Testis (tissue), 3 donors: Measurements from ENCODE around the gene TMEM151A. TPM values are rescaled to one million over a fixed set of nuclear protein-coding genes. Genes with fewer than 3 reads are reported as not detected.

Experiments used
- DNase-seq: peaks from one replicate; pipeline ENCODE4 v3.0.0-alpha.2; 2019
- H3K27ac ChIP-seq, 2 donors: fragments of 200-600 bp; sonication (generic); one replicate each; pipeline ENCODE4 v1.5.1; 2019
- H3K27me3 ChIP-seq: fragments of 200-600 bp; sonication (generic); one replicate; pipeline ENCODE4 v1.5.1; 2019
- H3K36me3 ChIP-seq: fragments of 200-600 bp; sonication (generic); one replicate; pipeline ENCODE4 v1.5.1; 2017; ENCODE audit warnings: low read depth; ENCODE audit errors: missing control alignments
- H3K4me1 ChIP-seq: fragments of 200-600 bp; sonication (generic); one replicate; pipeline ENCODE4 v1.5.1; 2019
- H3K4me3 ChIP-seq, 2 donors: fragments of 200-600 bp; sonication (generic); one replicate each; pipeline ENCODE4 v1.5.1; 2017 to 2019
- H3K9me3 ChIP-seq: fragments of 200-600 bp; sonication (generic); one replicate; pipeline ENCODE4 v1.5.1; 2017
- POLR2A ChIP-seq: fragments of 450-650 bp; IDR thresholded peaks from one replicate; pipeline ENCODE4 v1.6.1; 2017; ENCODE audit warnings: antibody characterized with exemption, mild to moderate bottlenecking, moderate library complexity
- WGBS, 2 donors: methylation state at CpG; one replicate each; pipeline ENCODE4 v1.1.5; 2018; 5-methylcytosine and 5-hydroxymethylcytosine counted together
- intact Hi-C: fragments of 100-400 bp; cut with DNase I; formaldehyde crosslinking; loops from one replicate; pipeline ENCODE4 v1.15.1; 2023; ENCODE audit warnings: low total_unique reads
- polyA plus RNA-seq: library from polyadenylated mRNA; stranded (reverse); fragments of 350-450 nt; fragmentation: Illumina TruSeq; extraction: RNeasy Lipid Tissue Mini Kit (QIAGEN cat#74804); gene quantifications from one replicate; pipeline ENCODE4 v1.2.3, GENCODE V29; 2014; ENCODE audit warnings: low read depth, low replicate concordance; ENCODE audit not compliant: insufficient read depth
- total RNA-seq, 2 donors: library from RNA; depleted of rRNA; stranded (reverse); fragments of >200 nt; gene quantifications; one replicate each; pipeline ENCODE4 v1.2.3, GENCODE V29; 2016
- TF ChIP-seq, protein P1 (sequence below), 3 experiments: fragments of 450-650 bp in 2 of 3; fragments of 200-600 bp in 1 of 3; sonication (generic) in 1 of 3; IDR thresholded peaks; one replicate each; pipeline ENCODE4 v1.5.1; 2016 to 2019; ENCODE audit warnings: antibody characterized with exemption in 3 of 3, mild to moderate bottlenecking in 2 of 3, moderate library complexity in 1 of 3

Gene TMEM151A
- total and polyA plus RNA-seq, 3 donors from 2014 or later, result 0.90 to 1.7 (median 1.4) TPM

DNA sequence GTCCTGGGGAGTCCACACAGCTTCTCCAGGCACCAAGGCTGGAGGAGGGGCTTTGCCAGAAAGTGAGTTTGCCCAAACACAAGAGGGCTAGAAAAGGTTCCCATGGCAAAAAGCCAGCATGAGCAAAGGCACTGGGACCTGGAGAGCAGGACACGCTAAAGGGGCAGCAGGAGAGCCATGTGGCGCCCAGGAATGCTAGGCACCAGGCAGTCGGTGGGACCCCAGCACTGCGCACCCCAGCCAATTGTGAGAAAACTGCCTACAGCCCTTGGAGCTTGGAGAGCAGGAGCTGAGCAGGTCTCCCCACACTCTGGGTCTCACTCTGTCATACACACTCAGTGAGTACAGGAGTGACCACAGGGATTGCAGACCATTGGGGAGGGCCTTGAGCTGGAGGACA, 28.5 kb upstream of the TMEM151A start:
- H3K9me3 ChIP-seq, result no peaks in the 10 kb centered on the region
- H3K27me3 ChIP-seq, result no peaks in the 10 kb centered on the region
- H3K4me3 ChIP-seq, result no peak overlapping the region
- H3K27ac ChIP-seq, result no peak overlapping the region
- H3K36me3 ChIP-seq, result no peaks in the 10 kb centered on the region
- DNase-seq, result no peak
- intact Hi-C loops, result no loop called here
- TF ChIP-seq, protein P1, sequence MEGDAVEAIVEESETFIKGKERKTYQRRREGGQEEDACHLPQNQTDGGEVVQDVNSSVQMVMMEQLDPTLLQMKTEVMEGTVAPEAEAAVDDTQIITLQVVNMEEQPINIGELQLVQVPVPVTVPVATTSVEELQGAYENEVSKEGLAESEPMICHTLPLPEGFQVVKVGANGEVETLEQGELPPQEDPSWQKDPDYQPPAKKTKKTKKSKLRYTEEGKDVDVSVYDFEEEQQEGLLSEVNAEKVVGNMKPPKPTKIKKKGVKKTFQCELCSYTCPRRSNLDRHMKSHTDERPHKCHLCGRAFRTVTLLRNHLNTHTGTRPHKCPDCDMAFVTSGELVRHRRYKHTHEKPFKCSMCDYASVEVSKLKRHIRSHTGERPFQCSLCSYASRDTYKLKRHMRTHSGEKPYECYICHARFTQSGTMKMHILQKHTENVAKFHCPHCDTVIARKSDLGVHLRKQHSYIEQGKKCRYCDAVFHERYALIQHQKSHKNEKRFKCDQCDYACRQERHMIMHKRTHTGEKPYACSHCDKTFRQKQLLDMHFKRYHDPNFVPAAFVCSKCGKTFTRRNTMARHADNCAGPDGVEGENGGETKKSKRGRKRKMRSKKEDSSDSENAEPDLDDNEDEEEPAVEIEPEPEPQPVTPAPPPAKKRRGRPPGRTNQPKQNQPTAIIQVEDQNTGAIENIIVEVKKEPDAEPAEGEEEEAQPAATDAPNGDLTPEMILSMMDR (IDR thresholded peaks at IDR 0.05), result no peak
- no peak for TF ChIP-seq POLR2A
- 92 to 94% methylated on average over 4 of the region's 4 CpGs for WGBS, 2 donors
- H3K4me1 ChIP-seq, result peaks cover 11% of the 10 kb centered on the region

DNA sequence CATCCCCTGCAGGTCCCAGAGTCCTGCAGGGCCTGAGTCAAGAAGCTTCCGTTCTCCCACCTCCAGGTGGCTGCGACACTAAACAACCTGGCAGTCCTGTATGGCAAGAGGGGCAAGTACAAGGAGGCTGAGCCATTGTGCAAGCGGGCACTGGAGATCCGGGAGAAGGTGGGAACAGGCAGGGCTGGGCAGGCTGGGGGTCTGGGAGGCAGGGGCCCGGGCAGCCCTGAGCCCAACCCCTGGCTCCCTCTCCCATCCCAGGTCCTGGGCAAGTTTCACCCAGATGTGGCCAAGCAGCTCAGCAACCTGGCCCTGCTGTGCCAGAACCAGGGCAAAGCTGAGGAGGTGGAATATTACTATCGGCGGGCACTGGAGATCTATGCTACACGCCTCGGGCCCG, 27.9 kb upstream of the TMEM151A start:
- Histone ChIP-seq H3K27ac (no peak overlapping the region), H3K9me3 (no peaks in the 10 kb centered on the region), H3K27me3 (no peaks in the 10 kb centered on the region), H3K36me3 (no peaks in the 10 kb centered on the region), H3K4me3 (no peak overlapping the region), H3K4me1 (peaks cover 8% of the 10 kb centered on the region)
- intact Hi-C loops, result no loop called here
- no peak for TF ChIP-seq POLR2A
- TF ChIP-seq, protein P1 (IDR thresholded peaks at IDR 0.05), result no peak
- DNase-seq, result no peak
- WGBS, 2 donors, result 95% methylated on average over 9 to 10 of the region's 10 CpGs

DNA sequence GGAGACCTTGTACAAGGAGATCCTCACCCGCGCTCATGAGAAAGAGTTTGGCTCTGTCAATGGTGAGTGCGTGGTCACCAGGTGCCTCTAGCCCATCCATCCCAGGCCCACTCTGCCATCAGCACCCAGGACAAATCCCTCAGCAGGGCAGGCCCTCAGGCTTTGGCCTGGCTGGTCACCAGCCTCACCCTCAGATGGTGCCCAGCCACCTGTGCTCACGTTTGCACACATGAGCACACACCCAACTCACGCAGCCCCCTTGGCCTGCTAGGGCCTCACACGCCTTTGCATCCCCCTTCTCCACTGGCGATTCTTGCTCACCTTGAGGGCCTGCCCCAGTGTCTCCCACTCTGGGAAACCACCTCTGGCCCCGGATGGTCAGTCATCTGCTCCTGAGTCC, 27.3 kb upstream of the TMEM151A start:
- TF ChIP-seq, protein P1 (IDR thresholded peaks at IDR 0.05), result no peak
- no peak for TF ChIP-seq POLR2A
- Histone ChIP-seq H3K27me3 (no peaks in the 10 kb centered on the region), H3K9me3 (no peaks in the 10 kb centered on the region), H3K27ac (no peak overlapping the region), H3K4me1 (peaks cover 7% of the 10 kb centered on the region), H3K4me3 (no peak overlapping the region), H3K36me3 (no peaks in the 10 kb centered on the region)
- intact Hi-C loops, result no loop called here
- DNase-seq, result no peak
- 95 to 96% methylated on average over 8 of the region's 8 CpGs for WGBS, 2 donors

DNA sequence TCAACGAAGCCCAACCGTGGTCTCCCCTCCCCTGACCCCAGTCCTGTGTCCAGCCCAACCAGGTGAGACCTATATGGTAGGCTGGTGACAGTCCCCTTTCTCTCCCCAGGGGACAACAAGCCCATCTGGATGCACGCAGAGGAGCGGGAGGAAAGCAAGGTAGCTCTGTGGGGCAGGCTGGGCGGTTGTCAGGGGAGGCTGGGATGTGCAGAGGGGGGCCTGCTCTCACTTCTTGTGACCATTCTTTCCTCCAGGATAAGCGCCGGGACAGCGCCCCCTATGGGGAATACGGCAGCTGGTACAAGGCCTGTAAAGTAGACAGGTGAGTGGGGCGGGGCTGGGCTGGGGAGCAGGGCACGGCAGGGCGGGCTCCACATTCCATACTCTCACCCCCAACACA, 26.8 kb upstream of the TMEM151A start:
- intact Hi-C loops, result no loop called here
- no peaks in the 10 kb centered on the region for H3K9me3 ChIP-seq
- no peak for TF ChIP-seq POLR2A
- TF ChIP-seq, protein P1 (IDR thresholded peaks at IDR 0.05), result peak in 2 of 3 experiments; percentile 35
- H3K4me3 ChIP-seq, result no peak overlapping the region
- no peaks in the 10 kb centered on the region for H3K36me3 ChIP-seq
- no peak overlapping the region for H3K27ac ChIP-seq
- H3K27me3 ChIP-seq, result no peaks in the 10 kb centered on the region
- H3K4me1 ChIP-seq, result peaks cover 11% of the 10 kb centered on the region
- no peak for DNase-seq
- WGBS, 2 donors, result 82% methylated on average over 12 of the region's 12 CpGs

DNA sequence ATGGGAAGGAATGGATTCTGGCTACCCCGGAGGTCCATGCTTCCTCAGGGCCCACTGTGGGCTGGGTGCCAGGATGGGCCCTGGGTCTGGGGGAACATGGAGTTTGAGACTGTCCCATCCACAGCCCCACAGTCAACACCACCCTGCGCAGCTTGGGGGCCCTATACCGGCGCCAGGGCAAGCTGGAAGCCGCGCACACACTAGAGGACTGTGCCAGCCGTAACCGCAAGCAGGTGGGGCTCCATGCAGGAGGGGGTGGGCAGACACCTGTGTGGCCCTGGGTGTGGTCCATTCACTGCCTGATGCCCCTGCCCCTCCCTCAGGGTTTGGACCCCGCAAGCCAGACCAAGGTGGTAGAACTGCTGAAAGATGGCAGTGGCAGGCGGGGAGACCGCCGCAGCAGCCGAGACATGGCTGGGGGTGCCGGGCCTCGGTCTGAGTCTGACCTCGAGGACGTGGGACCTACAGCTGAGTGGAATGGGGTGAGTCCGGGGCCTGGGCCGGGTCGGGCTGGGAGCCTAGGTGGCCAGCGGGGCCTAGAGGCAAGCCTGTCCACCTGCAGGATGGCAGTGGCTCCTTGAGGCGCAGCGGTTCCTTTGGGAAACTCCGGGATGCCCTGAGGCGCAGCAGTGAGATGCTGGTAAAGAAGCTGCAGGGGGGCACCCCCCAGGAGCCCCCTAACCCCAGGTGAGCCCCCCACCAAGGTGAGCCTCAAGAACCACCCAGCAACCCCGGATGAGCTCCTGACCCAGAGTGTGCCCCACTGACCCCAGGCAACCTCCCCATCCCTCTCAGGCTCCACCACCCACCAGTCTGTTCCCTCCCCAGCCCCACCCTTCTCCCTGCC, 25.9 kb upstream of the TMEM151A start:
- 92 to 100% methylated on average over 3 to 25 of the region's 26 CpGs for WGBS, 2 donors
- H3K9me3 ChIP-seq, result no peaks in the 10 kb centered on the region
- DNase-seq, result no peak
- TF ChIP-seq, protein P1 (IDR thresholded peaks at IDR 0.05), result no peak
- TF ChIP-seq POLR2A, result no peak
- H3K36me3 ChIP-seq, result no peaks in the 10 kb centered on the region
- H3K4me1 ChIP-seq, result peaks cover 11% of the 10 kb centered on the region
- H3K27me3 ChIP-seq, result no peaks in the 10 kb centered on the region
- intact Hi-C loops, result no loop called here
- no peak overlapping the region for H3K27ac ChIP-seq
- H3K4me3 ChIP-seq, result no peak overlapping the region
